ENCODE results near the gene TRAPPC5. TPM values are rescaled to one million over a fixed set of nuclear protein-coding genes. Genes with fewer than 3 reads are reported as not detected.
A peak's percentile ranks its signal among the peaks of the same experiment; 100 is the strongest.

TRAPPC5 gene
- total and polyA plus RNA-seq, 2 experiments from 2014 or later = 78.3 to 252 TPM

GRCh38 chr19:7670150-7670783 lies 10.4 kb upstream of the TRAPPC5 start (continued):
- TF ChIP-seq REST (IDR thresholded peaks at IDR 0.05; ENCODE audit: unreplicated experiment) (no peak), JUNB (IDR thresholded peaks at IDR 0.05; ENCODE audit: unreplicated experiment) (no peak), ETS1 (IDR thresholded peaks at IDR 0.05) (no peak), ZNF331 (CRISPR knock-in tag; IDR thresholded peaks at IDR 0.05; ENCODE audit: low read depth) (no peak), STAT1 (IDR thresholded peaks at IDR 0.05; ENCODE audit: unreplicated experiment) (no peak)

- Histone ChIP-seq H3K27ac (ENCODE audit: low read depth) (no peak overlapping the region), H4K20me1 (replicated peaks; ENCODE audit: insufficient read depth) (no peaks in the 10 kb centered on the region), H3K9me2 (ENCODE audit: insufficient read depth) (no peaks in the 10 kb centered on the region), H3K4me2 (peak overlapping the region; percentile 92), H3F3A (replicated peaks; ENCODE audit: low read depth) (no peaks in the 10 kb centered on the region), H3K36me3 (ENCODE audit: insufficient read depth) (no peaks in the 10 kb centered on the region), H3K4me3 (peak overlapping the region; percentile 79), H2AFZ (peak overlapping the region; percentile 100), H3K27me3 (ENCODE audit: insufficient read depth) (peaks cover 48% of the 10 kb centered on the region), H3K4me1 (ENCODE audit: insufficient read depth) (no peaks in the 10 kb centered on the region; the same call in 1 of the 2 replicates), H3K79me2 (replicated peaks; ENCODE audit: insufficient read depth) (no peaks in the 10 kb centered on the region)
- TF ChIP-seq ETS1 (IDR thresholded peaks at IDR 0.05) (no peak), CREB1 (CRISPR knock-in tag; IDR thresholded peaks at IDR 0.05; ENCODE audit: low read depth) (peak; percentile 79), CTCF (conservative IDR thresholded peaks at IDR 0.05; ENCODE audit: low read depth in 2 of 2) (no peak)
- Mint-ChIP-seq H3K4me3 (peak overlapping the region; percentile 89), H3K36me3 (ENCODE audit: low read depth) (no peaks in the 10 kb centered on the region), H3K27me3 (ENCODE audit: insufficient read depth, low read depth, poor library complexity) (peaks cover 37% of the 10 kb centered on the region), H3K27ac (no peak overlapping the region), H3K9me3 (peaks cover 9% of the 10 kb centered on the region), H3K4me1 (peaks cover 8% of the 10 kb centered on the region; the same call in 2 of the 3 replicates)
- DNase-seq (ENCODE audit: low spot score) = peak; percentile 45
- ATAC-seq = peak; percentile 17; the same call in 2 of the 3 replicates
Measured at GRCh38 chr19:7670790-7671189, 9.8 kb upstream of the TRAPPC5 start.
